ENCODE data around the gene ZDHHC14.

The ZDHHC14 gene

GRCh38 chr6:157634546-157634945 lies 253.6 kb downstream of the ZDHHC14 start:
- no peak for DNase-seq

- no peak for DNase-seq
Observed at GRCh38 chr6:157635388-157636244, 254.6 kb downstream of the ZDHHC14 start.

- DNase-seq = no peak
Observed at GRCh38 chr6:157637516-157637915, 256.5 kb downstream of the ZDHHC14 start.

- no peak for DNase-seq
Observed at GRCh38 chr6:157637941-157638662, 257.1 kb downstream of the ZDHHC14 start.

GRCh38 chr6:157638779-157639178 lies 257.8 kb downstream of the ZDHHC14 start:
- DNase-seq = no peak

- DNase-seq = no peak
Observed at GRCh38 chr6:157640746-157641451, 259.9 kb downstream of the ZDHHC14 start.

GRCh38 chr6:157641837-157642236 lies 260.8 kb downstream of the ZDHHC14 start:
- no peak for DNase-seq

- DNase-seq = no peak
Observed at GRCh38 chr6:157642736-157643135, 261.7 kb downstream of the ZDHHC14 start.

GRCh38 chr6:157644043-157644810 lies 263.2 kb downstream of the ZDHHC14 start:
- DNase-seq = no peak

- no peak for DNase-seq
Observed at GRCh38 chr6:157645201-157645795, 264.3 kb downstream of the ZDHHC14 start.

- DNase-seq = no peak
Observed at GRCh38 chr6:157646012-157646411, 265.0 kb downstream of the ZDHHC14 start.

GRCh38 chr6:157647261-157647915 lies 266.4 kb downstream of the ZDHHC14 start:
- DNase-seq = no peak

- DNase-seq = no peak
Observed at GRCh38 chr6:157648561-157648960, 267.6 kb downstream of the ZDHHC14 start.

- no peak for DNase-seq
Observed at GRCh38 chr6:157649311-157650260, 268.6 kb downstream of the ZDHHC14 start.

- DNase-seq = no peak
Observed at GRCh38 chr6:157650261-157650640, 269.3 kb downstream of the ZDHHC14 start.

- DNase-seq = no peak
Observed at GRCh38 chr6:157650801-157651200, 269.8 kb downstream of the ZDHHC14 start.

- no peak for DNase-seq
Observed at GRCh38 chr6:157651731-157652490, 270.9 kb downstream of the ZDHHC14 start.

- no peak for DNase-seq
Observed at GRCh38 chr6:157652601-157653363, 271.8 kb downstream of the ZDHHC14 start.

- DNase-seq = no peak
Observed at GRCh38 chr6:157653521-157653920, 272.5 kb downstream of the ZDHHC14 start.
